Measurements from ENCODE around the gene MRO.

Gene MRO

GRCh38 chr18:50803592-50803991 lies 16.2 kb downstream of the MRO start:
- DNase-seq (ENCODE audit: low spot score), result no peak
- no peak for TF ChIP-seq CTCF (IDR thresholded peaks at IDR 0.05; ENCODE audit: borderline replicate concordance, control extremely low read depth, extremely low read depth, insufficient read depth, missing control alignments)
- in situ Hi-C loops (cut with MboI; ENCODE audit: low sequenced_read_pairs, unreplicated experiment), result no loop called here

GRCh38 chr18:50802141-50802540 lies 17.7 kb downstream of the MRO start:
- DNase-seq (ENCODE audit: low spot score), result no peak
- no peak for TF ChIP-seq CTCF (IDR thresholded peaks at IDR 0.05; ENCODE audit: borderline replicate concordance, control extremely low read depth, extremely low read depth, insufficient read depth, missing control alignments)
- in situ Hi-C loops (cut with MboI; ENCODE audit: low sequenced_read_pairs, unreplicated experiment), result no loop called here

- in situ Hi-C loops (cut with MboI; ENCODE audit: low sequenced_read_pairs, unreplicated experiment), result no loop called here
- TF ChIP-seq CTCF (IDR thresholded peaks at IDR 0.05; ENCODE audit: borderline replicate concordance, control extremely low read depth, extremely low read depth, insufficient read depth, missing control alignments), result no peak
- no peak for DNase-seq (ENCODE audit: low spot score)
Observed at GRCh38 chr18:50797142-50797541, 22.7 kb downstream of the MRO start.

- DNase-seq (ENCODE audit: low spot score), result no peak
- in situ Hi-C loops (cut with MboI; ENCODE audit: low sequenced_read_pairs, unreplicated experiment), result no loop called here
- TF ChIP-seq CTCF (IDR thresholded peaks at IDR 0.05; ENCODE audit: borderline replicate concordance, control extremely low read depth, extremely low read depth, insufficient read depth, missing control alignments), result no peak
Observed at GRCh38 chr18:50796495-50796894, 23.3 kb downstream of the MRO start.

GRCh38 chr18:50793641-50794565 lies 25.9 kb downstream of the MRO start:
- no peak for DNase-seq (ENCODE audit: low spot score)
- no peak for TF ChIP-seq CTCF (IDR thresholded peaks at IDR 0.05; ENCODE audit: borderline replicate concordance, control extremely low read depth, extremely low read depth, insufficient read depth, missing control alignments)
- in situ Hi-C loops (cut with MboI; ENCODE audit: low sequenced_read_pairs, unreplicated experiment), result no loop called here

GRCh38 chr18:50792885-50793284 lies 26.9 kb downstream of the MRO start:
- TF ChIP-seq CTCF (IDR thresholded peaks at IDR 0.05; ENCODE audit: borderline replicate concordance, control extremely low read depth, extremely low read depth, insufficient read depth, missing control alignments), result no peak
- in situ Hi-C loops (cut with MboI; ENCODE audit: low sequenced_read_pairs, unreplicated experiment), result no loop called here
- DNase-seq (ENCODE audit: low spot score), result no peak
